H1 (cell line): ENCODE data around the gene ING4. TPM values are rescaled to one million over a fixed set of nuclear protein-coding genes. Genes with fewer than 3 reads are reported as not detected.

Source experiments
- E2F6 ChIP-seq: IDR thresholded peaks from 2 replicates; pipeline ENCODE4 v1.6.1; 2012; ENCODE audit warnings: inconsistent platforms
- polyA plus RNA-seq, 7 experiments: library from polyadenylated mRNA; depleted of rRNA in 3 of 7; stranded (reverse) in 5 of 7; unstranded in 2 of 7; fragments of >200 nt in 5 of 7; fragments of 200-250 nt in 2 of 7; gene quantifications; 1 replicate in 5 of 7; 2 replicates in 1 of 7; 4 replicates in 1 of 7; pipeline versions ENCODE4 v1.2.1 to v1.2.3, GENCODE V29; 2011 to 2013; ENCODE audit warnings: missing spikeins in 2 of 7, mixed read lengths in 2 of 7
- total RNA-seq: library from RNA; stranded (reverse); fragmentation: NEBNext Ultra II Directional; extraction: Animal tissue kit (Norgen Biotek cat#: 25700); gene quantifications from 2 replicates; pipeline ENCODE4 v1.2.1, GENCODE V29; 2021

ING4 gene
- total and polyA plus RNA-seq, 2 of the 8 experiments (the other 6 are each of a cell fraction or from before 2014, with no cell fraction given) = 22.9 to 28.6 TPM

- no peak for TF ChIP-seq E2F6
Measured at GRCh38 chr12:6695313-6696045, 32.6 kb upstream of the ING4 start (continued).
